GM18870 (cell line): ENCODE measurements around the gene NEUROG2.
"Not testable (repeated sequence)": the region's sequence is repeated elsewhere in the genome, so short reads cannot be mapped to it uniquely, and the experiment has no call there.

Experiments used
- ATAC-seq: cut with Tn5 transposase; IDR thresholded peaks from one replicate; pipeline ENCODE4 v1.9.1; 2021; ENCODE audit warnings: moderate library complexity; ENCODE audit not compliant: unreplicated experiment

Gene NEUROG2

DNA sequence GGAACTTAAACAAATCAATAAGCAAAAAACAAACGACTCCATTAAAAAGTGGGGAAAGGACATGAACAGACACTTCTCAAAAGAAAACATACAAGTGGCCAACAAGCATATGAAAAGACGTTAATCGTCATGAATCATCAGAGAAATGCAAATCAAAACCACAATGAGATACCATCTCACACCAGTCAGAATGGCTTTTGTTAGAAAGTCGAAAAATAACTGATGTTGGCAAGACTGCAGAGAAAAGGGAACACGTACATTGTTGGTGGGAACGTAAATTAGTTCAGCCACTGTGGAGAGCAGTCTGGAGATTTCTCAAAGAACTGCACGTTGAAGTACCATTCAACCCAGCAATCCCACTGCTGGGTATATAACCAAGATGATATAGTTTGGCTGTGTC, 23.7 kb downstream of the NEUROG2 start:
- no peak for ATAC-seq

- not testable (repeated sequence) for ATAC-seq
These were observed 25.2 kb downstream of the NEUROG2 start for GRCh38 chr4:112490808-112491207.

- no peak for ATAC-seq
These were observed 30.1 kb downstream of the NEUROG2 start for GRCh38 chr4:112485930-112486329.

- no peak for ATAC-seq
These were observed 42.0 kb downstream of the NEUROG2 start for GRCh38 chr4:112473985-112474384.

DNA sequence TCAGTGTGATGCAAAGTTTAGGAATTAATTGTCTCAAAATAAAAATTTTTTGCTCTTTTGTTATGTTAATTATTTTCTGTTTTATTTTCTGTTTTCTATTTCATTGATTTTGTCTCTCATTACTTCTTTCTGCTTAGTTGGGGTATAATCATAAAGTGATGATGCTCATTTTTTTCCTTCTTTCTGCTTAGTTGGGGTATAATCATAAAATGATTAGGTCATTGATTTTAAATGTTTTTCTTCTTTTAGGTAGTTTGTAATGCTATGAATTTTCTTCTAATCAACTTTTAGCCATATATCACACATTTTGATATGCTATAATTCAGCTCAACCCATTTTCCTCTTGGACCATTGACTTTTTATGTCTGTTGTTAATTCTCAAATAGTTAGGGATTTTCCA, 43.7 kb downstream of the NEUROG2 start:
- ATAC-seq: no peak
